ENCODE results near the gene FNBP1.
A peak's percentile ranks its signal among the peaks of the same experiment; 100 is the strongest.

FNBP1 gene

GRCh38 chr9:129930743-129931142 is 112.2 kb downstream of the FNBP1 start:
- Histone ChIP-seq H3K9ac (ENCODE audit: low read length) (no peak overlapping the region), H3K36me3 (ENCODE audit: control insufficient read depth, insufficient read depth, low read length, severe bottlenecking) (peaks cover 10% of the 10 kb centered on the region), H3K9me3 (ENCODE audit: control insufficient read depth, low read length) (no peaks in the 10 kb centered on the region), H3K4me3 (ENCODE audit: low read length) (no peak overlapping the region), H3K27me3 (replicated peaks; ENCODE audit: control insufficient read depth, insufficient read depth, low read length) (no peaks in the 10 kb centered on the region), H3K4me1 (ENCODE audit: control insufficient read depth, insufficient read depth, low read length) (peaks cover 36% of the 10 kb centered on the region)
- DNase-seq (ENCODE audit: low read depth): no peak

GRCh38 chr9:129929496-129930125 is 113.4 kb downstream of the FNBP1 start:
- peaks cover 13% of the 10 kb centered on the region for H3K36me3 ChIP-seq (ENCODE audit: control insufficient read depth, insufficient read depth, low read length, severe bottlenecking)
- no peak overlapping the region for H3K9ac ChIP-seq (ENCODE audit: low read length)
- no peaks in the 10 kb centered on the region for H3K9me3 ChIP-seq (ENCODE audit: control insufficient read depth, low read length)
- no peak for DNase-seq (ENCODE audit: low read depth)
- no peaks in the 10 kb centered on the region for H3K27me3 ChIP-seq (replicated peaks; ENCODE audit: control insufficient read depth, insufficient read depth, low read length)
- peaks cover 26% of the 10 kb centered on the region for H3K4me1 ChIP-seq (ENCODE audit: control insufficient read depth, insufficient read depth, low read length)
- no peak overlapping the region for H3K4me3 ChIP-seq (ENCODE audit: low read length)

GRCh38 chr9:129923589-129923988 is 119.4 kb downstream of the FNBP1 start:
- H3K27me3 ChIP-seq (replicated peaks; ENCODE audit: control insufficient read depth, insufficient read depth, low read length): no peaks in the 10 kb centered on the region
- peaks cover 44% of the 10 kb centered on the region for H3K36me3 ChIP-seq (ENCODE audit: control insufficient read depth, insufficient read depth, low read length, severe bottlenecking)
- no peak for DNase-seq (ENCODE audit: low read depth)
- H3K4me3 ChIP-seq (ENCODE audit: low read length): no peak overlapping the region
- H3K9ac ChIP-seq (ENCODE audit: low read length): no peak overlapping the region
- no peaks in the 10 kb centered on the region for H3K4me1 ChIP-seq (ENCODE audit: control insufficient read depth, insufficient read depth, low read length)
- no peaks in the 10 kb centered on the region for H3K9me3 ChIP-seq (ENCODE audit: control insufficient read depth, low read length)

- H3K4me3 ChIP-seq (ENCODE audit: low read length): no peak overlapping the region
- peaks cover 46% of the 10 kb centered on the region for H3K36me3 ChIP-seq (ENCODE audit: control insufficient read depth, insufficient read depth, low read length, severe bottlenecking)
- H3K9me3 ChIP-seq (ENCODE audit: control insufficient read depth, low read length): no peaks in the 10 kb centered on the region
- H3K27me3 ChIP-seq (replicated peaks; ENCODE audit: control insufficient read depth, insufficient read depth, low read length): no peaks in the 10 kb centered on the region
- H3K4me1 ChIP-seq (ENCODE audit: control insufficient read depth, insufficient read depth, low read length): no peaks in the 10 kb centered on the region
- no peak overlapping the region for H3K9ac ChIP-seq (ENCODE audit: low read length)
- no peak for DNase-seq (ENCODE audit: low read depth)
These were observed 121.1 kb downstream of the FNBP1 start for GRCh38 chr9:129921905-129922304.

- no peak overlapping the region for H3K9ac ChIP-seq (ENCODE audit: low read length)
- H3K27me3 ChIP-seq (replicated peaks; ENCODE audit: control insufficient read depth, insufficient read depth, low read length): no peaks in the 10 kb centered on the region
- no peak overlapping the region for H3K4me3 ChIP-seq (ENCODE audit: low read length)
- DNase-seq (ENCODE audit: low read depth): no peak
- H3K9me3 ChIP-seq (ENCODE audit: control insufficient read depth, low read length): no peaks in the 10 kb centered on the region
- no peaks in the 10 kb centered on the region for H3K4me1 ChIP-seq (ENCODE audit: control insufficient read depth, insufficient read depth, low read length)
- H3K36me3 ChIP-seq (ENCODE audit: control insufficient read depth, insufficient read depth, low read length, severe bottlenecking): peaks cover 39% of the 10 kb centered on the region
These were observed 123.1 kb downstream of the FNBP1 start for GRCh38 chr9:129919841-129920240.

GRCh38 chr9:129919277-129919676 is 123.7 kb downstream of the FNBP1 start:
- Histone ChIP-seq H3K4me1 (ENCODE audit: control insufficient read depth, insufficient read depth, low read length) (no peaks in the 10 kb centered on the region), H3K9me3 (ENCODE audit: control insufficient read depth, low read length) (no peaks in the 10 kb centered on the region), H3K27me3 (replicated peaks; ENCODE audit: control insufficient read depth, insufficient read depth, low read length) (no peaks in the 10 kb centered on the region), H3K9ac (ENCODE audit: low read length) (no peak overlapping the region), H3K4me3 (ENCODE audit: low read length) (no peak overlapping the region), H3K36me3 (ENCODE audit: control insufficient read depth, insufficient read depth, low read length, severe bottlenecking) (peaks cover 34% of the 10 kb centered on the region)
- no peak for DNase-seq (ENCODE audit: low read depth)

GRCh38 chr9:129918296-129918950 is 124.6 kb downstream of the FNBP1 start:
- DNase-seq (ENCODE audit: low read depth): no peak
- no peaks in the 10 kb centered on the region for H3K27me3 ChIP-seq (replicated peaks; ENCODE audit: control insufficient read depth, insufficient read depth, low read length)
- no peaks in the 10 kb centered on the region for H3K4me1 ChIP-seq (ENCODE audit: control insufficient read depth, insufficient read depth, low read length)
- no peak overlapping the region for H3K4me3 ChIP-seq (ENCODE audit: low read length)
- H3K9ac ChIP-seq (ENCODE audit: low read length): no peak overlapping the region
- peaks cover 25% of the 10 kb centered on the region for H3K36me3 ChIP-seq (ENCODE audit: control insufficient read depth, insufficient read depth, low read length, severe bottlenecking)
- no peaks in the 10 kb centered on the region for H3K9me3 ChIP-seq (ENCODE audit: control insufficient read depth, low read length)

GRCh38 chr9:129916707-129917106 is 126.3 kb downstream of the FNBP1 start:
- H3K4me3 ChIP-seq (ENCODE audit: low read length): no peak overlapping the region
- no peak for DNase-seq (ENCODE audit: low read depth)
- no peaks in the 10 kb centered on the region for H3K27me3 ChIP-seq (replicated peaks; ENCODE audit: control insufficient read depth, insufficient read depth, low read length)
- no peaks in the 10 kb centered on the region for H3K9me3 ChIP-seq (ENCODE audit: control insufficient read depth, low read length)
- no peak overlapping the region for H3K9ac ChIP-seq (ENCODE audit: low read length)
- no peaks in the 10 kb centered on the region for H3K4me1 ChIP-seq (ENCODE audit: control insufficient read depth, insufficient read depth, low read length)
- H3K36me3 ChIP-seq (ENCODE audit: control insufficient read depth, insufficient read depth, low read length, severe bottlenecking): peaks cover 15% of the 10 kb centered on the region

GRCh38 chr9:129914051-129914450 is 128.9 kb downstream of the FNBP1 start:
- H3K36me3 ChIP-seq (ENCODE audit: control insufficient read depth, insufficient read depth, low read length, severe bottlenecking): peaks cover 11% of the 10 kb centered on the region

GRCh38 chr9:129910628-129911567 is 132.1 kb downstream of the FNBP1 start:
- Histone ChIP-seq H3K9me3 (ENCODE audit: control insufficient read depth, low read length) (no peaks in the 10 kb centered on the region), H3K9ac (ENCODE audit: low read length) (no peak overlapping the region), H3K4me3 (ENCODE audit: low read length) (no peak overlapping the region), H3K36me3 (ENCODE audit: control insufficient read depth, insufficient read depth, low read length, severe bottlenecking) (peaks cover 13% of the 10 kb centered on the region), H3K27me3 (replicated peaks; ENCODE audit: control insufficient read depth, insufficient read depth, low read length) (no peaks in the 10 kb centered on the region), H3K4me1 (ENCODE audit: control insufficient read depth, insufficient read depth, low read length) (peaks cover 16% of the 10 kb centered on the region)
- DNase-seq (ENCODE audit: low read depth): peak; percentile 96

More at GRCh38 chr9:129914051-129914450, 128.9 kb downstream of the FNBP1 start:
- Histone ChIP-seq H3K27me3 (replicated peaks; ENCODE audit: control insufficient read depth, insufficient read depth, low read length) (no peaks in the 10 kb centered on the region), H3K4me3 (ENCODE audit: low read length) (no peak overlapping the region), H3K9ac (ENCODE audit: low read length) (no peak overlapping the region), H3K9me3 (ENCODE audit: control insufficient read depth, low read length) (no peaks in the 10 kb centered on the region), H3K4me1 (ENCODE audit: control insufficient read depth, insufficient read depth, low read length) (peaks cover 16% of the 10 kb centered on the region)
- DNase-seq (ENCODE audit: low read depth): no peak

- H3K9ac ChIP-seq (ENCODE audit: low read length): peak overlapping the region; percentile 29
- H3K36me3 ChIP-seq (ENCODE audit: control insufficient read depth, insufficient read depth, low read length, severe bottlenecking): peaks cover 13% of the 10 kb centered on the region
- no peak overlapping the region for H3K4me3 ChIP-seq (ENCODE audit: low read length)
- H3K4me1 ChIP-seq (ENCODE audit: control insufficient read depth, insufficient read depth, low read length): peaks cover 16% of the 10 kb centered on the region
- H3K27me3 ChIP-seq (replicated peaks; ENCODE audit: control insufficient read depth, insufficient read depth, low read length): no peaks in the 10 kb centered on the region
- no peak for DNase-seq (ENCODE audit: low read depth)
- no peaks in the 10 kb centered on the region for H3K9me3 ChIP-seq (ENCODE audit: control insufficient read depth, low read length)
These were observed 133.1 kb downstream of the FNBP1 start for GRCh38 chr9:129909851-129910250.

Measured in adipocyte (in vitro differentiated cells).